ENCODE results near the gene MYO1F.

DNA sequence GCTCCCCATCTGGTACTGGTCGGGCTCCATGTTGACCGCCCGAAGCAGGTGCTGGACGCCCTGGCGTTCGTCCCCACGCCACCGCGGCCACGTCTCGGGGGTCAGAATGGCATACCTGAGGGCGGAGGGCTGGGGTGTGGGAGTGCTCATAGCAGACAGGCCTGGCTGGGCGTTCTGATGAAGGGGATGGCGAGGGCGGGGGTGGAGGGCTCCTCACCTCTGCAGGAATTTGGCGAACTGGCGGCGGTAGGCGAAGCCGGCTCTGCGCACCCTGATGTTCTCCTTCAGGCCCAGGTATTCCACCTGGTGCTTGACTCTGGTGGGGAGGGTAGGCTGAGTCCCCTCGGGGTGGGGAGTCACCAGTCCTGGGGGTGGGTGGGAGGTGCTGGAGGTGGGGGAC is 41.0 kb downstream of the MYO1F start:
- TF ChIP-seq, protein P1, sequence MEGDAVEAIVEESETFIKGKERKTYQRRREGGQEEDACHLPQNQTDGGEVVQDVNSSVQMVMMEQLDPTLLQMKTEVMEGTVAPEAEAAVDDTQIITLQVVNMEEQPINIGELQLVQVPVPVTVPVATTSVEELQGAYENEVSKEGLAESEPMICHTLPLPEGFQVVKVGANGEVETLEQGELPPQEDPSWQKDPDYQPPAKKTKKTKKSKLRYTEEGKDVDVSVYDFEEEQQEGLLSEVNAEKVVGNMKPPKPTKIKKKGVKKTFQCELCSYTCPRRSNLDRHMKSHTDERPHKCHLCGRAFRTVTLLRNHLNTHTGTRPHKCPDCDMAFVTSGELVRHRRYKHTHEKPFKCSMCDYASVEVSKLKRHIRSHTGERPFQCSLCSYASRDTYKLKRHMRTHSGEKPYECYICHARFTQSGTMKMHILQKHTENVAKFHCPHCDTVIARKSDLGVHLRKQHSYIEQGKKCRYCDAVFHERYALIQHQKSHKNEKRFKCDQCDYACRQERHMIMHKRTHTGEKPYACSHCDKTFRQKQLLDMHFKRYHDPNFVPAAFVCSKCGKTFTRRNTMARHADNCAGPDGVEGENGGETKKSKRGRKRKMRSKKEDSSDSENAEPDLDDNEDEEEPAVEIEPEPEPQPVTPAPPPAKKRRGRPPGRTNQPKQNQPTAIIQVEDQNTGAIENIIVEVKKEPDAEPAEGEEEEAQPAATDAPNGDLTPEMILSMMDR (IDR thresholded peaks at IDR 0.05): no peak
- TF ChIP-seq POLR2A (IDR thresholded peaks at IDR 0.05): no peak
- no peak for TF ChIP-seq EP300 (IDR thresholded peaks at IDR 0.05)

Measured in tibial nerve (tissue), 4 donors.